Nephron (organoid): ENCODE results near the gene OBSCN.

ENCODE experiments used
- H3K27ac Mint-ChIP-seq, 3 experiments: 2 replicates each; pipeline ENCODE4 v1.8.0; 2020; ENCODE audit warnings: mixed read lengths in 3 of 3, mild to moderate bottlenecking in 2 of 3, moderate library complexity in 1 of 3
- H3K27me3 Mint-ChIP-seq: 2 replicates; pipeline ENCODE4 v1.8.0; 2021; ENCODE audit warnings: low read depth, mild to moderate bottlenecking, moderate library complexity, mixed read lengths
- H3K36me3 Mint-ChIP-seq: 2 replicates; pipeline ENCODE4 v1.8.0; 2020; ENCODE audit warnings: low read depth, mixed read lengths
- H3K4me1 Mint-ChIP-seq: 2 replicates; pipeline ENCODE4 v1.8.0; 2020; ENCODE audit warnings: mixed read lengths
- H3K4me3 Mint-ChIP-seq, 3 experiments: 2 replicates each; pipeline ENCODE4 v1.8.0; 2020; ENCODE audit warnings: mild to moderate bottlenecking in 3 of 3, mixed read lengths in 3 of 3, moderate library complexity in 2 of 3
- H3K9me3 Mint-ChIP-seq: 2 replicates; pipeline ENCODE4 v1.8.0; 2020; ENCODE audit warnings: mixed read lengths
- CTCF ChIP-seq, 3 experiments: fragments of 200-600 bp; sonication (generic); IDR thresholded peaks; one replicate each; pipeline ENCODE4 v1.5.0; 2021; ENCODE audit warnings: antibody characterized with exemption in 3 of 3; ENCODE audit not compliant: unreplicated experiment in 3 of 3

The OBSCN gene

DNA sequence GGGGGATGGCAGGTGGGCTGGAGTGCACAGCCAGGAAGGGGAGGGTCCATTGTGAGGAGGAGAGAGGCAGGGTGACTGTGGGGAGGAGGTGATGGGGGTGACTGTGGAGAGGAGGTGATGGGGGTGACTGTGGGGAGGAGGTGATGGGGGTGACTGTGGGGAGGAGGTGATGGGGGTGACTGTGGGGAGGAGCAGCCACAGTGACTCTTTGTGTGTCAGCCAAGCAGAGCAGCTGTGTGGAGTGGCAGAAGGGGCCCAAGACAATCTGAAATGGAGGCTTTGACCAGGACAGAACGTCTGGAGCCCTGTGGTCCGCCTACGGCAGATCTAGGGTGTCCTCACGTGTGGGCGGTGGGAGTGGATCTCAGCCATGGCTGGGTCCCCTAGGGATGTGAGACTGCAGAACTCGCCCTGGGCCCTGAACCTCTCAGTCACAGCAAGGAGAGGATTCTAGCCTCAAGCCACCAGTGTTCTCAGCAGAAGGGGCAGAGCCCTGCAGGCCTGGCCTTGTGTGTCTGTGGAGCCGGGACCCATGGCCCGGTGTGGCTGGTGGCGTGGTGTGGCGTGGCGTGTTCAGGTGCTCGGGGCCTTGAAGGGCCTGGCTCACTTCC lies 81.5 kb downstream of the OBSCN start:
- Mint-ChIP-seq H3K27ac (peak overlapping the region in 1 of 3 experiments; percentile 14), H3K27me3 (no peaks in the 10 kb centered on the region), H3K4me1 (no peaks in the 10 kb centered on the region), H3K9me3 (no peaks in the 10 kb centered on the region), H3K4me3 (no peak overlapping the region), H3K36me3 (peaks cover 47% of the 10 kb centered on the region)
- TF ChIP-seq CTCF (IDR thresholded peaks at IDR 0.05; ENCODE audit: unreplicated experiment in 3 of 3), result no peak

DNA sequence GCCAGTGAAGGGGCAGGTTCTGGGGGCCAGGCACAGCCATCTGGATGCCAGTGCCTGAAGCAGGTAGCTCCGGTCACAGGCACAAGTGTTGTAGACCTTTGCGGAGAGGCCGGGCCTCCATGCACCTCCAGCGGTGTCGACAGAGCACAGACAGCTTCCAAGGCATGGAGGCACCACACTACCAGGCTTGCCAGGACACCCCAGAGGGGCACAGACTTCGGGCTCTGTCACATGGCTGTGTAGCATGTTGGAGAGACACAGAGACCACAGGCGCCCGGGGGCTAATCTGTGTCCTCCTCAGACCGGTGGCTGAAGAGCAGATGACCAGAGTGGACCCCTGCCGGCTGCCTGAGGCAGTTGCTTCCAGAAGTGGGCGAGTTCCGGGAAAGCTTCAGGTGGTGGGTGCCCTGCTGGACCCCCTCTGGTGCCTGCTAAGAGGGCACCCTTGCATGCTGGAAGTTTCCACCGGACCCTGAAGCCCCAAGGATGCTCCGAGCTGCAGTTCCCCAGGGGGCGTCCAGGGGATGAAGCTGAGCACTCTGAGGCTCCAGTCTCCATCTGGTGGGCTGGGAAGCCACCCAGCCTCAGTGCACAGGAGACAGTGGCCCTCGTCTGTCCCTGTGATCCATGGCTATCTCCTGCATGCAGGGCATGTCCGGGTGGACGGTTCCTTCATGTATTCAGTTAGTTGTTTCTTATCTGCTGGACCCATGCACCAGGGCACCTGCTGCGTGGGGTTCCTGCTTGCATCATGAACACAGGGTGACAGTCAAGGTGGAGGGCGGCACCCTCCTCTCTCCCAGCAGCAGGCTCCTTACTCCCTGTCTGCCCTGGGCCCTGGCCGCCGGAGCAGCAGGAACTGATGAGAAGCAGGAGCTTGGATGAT lies 82.4 kb downstream of the OBSCN start:
- Mint-ChIP-seq H3K4me3 (no peak overlapping the region), H3K4me1 (no peaks in the 10 kb centered on the region), H3K27me3 (no peaks in the 10 kb centered on the region), H3K36me3 (peaks cover 49% of the 10 kb centered on the region), H3K9me3 (no peaks in the 10 kb centered on the region), H3K27ac (no peak overlapping the region)
- no peak for TF ChIP-seq CTCF (IDR thresholded peaks at IDR 0.05; ENCODE audit: unreplicated experiment in 3 of 3)

- no peaks in the 10 kb centered on the region for H3K27me3 Mint-ChIP-seq
- H3K9me3 Mint-ChIP-seq, result peaks cover 3% of the 10 kb centered on the region
- H3K36me3 Mint-ChIP-seq, result peaks cover 63% of the 10 kb centered on the region
- no peak for TF ChIP-seq CTCF (IDR thresholded peaks at IDR 0.05; ENCODE audit: unreplicated experiment in 3 of 3)
- H3K4me1 Mint-ChIP-seq, result no peaks in the 10 kb centered on the region
- H3K4me3 Mint-ChIP-seq, result no peak overlapping the region
- no peak overlapping the region for H3K27ac Mint-ChIP-seq
Measured at GRCh38 chr1:228291906-228292608, 84.2 kb downstream of the OBSCN start.

GRCh38 chr1:228292609-228292911 lies 84.7 kb downstream of the OBSCN start:
- no peak overlapping the region for H3K27ac Mint-ChIP-seq
- no peaks in the 10 kb centered on the region for H3K27me3 Mint-ChIP-seq
- TF ChIP-seq CTCF (IDR thresholded peaks at IDR 0.05; ENCODE audit: unreplicated experiment in 3 of 3), result no peak
- H3K4me1 Mint-ChIP-seq, result no peaks in the 10 kb centered on the region
- H3K4me3 Mint-ChIP-seq, result no peak overlapping the region
- peaks cover 68% of the 10 kb centered on the region for H3K36me3 Mint-ChIP-seq
- peaks cover 8% of the 10 kb centered on the region for H3K9me3 Mint-ChIP-seq

DNA sequence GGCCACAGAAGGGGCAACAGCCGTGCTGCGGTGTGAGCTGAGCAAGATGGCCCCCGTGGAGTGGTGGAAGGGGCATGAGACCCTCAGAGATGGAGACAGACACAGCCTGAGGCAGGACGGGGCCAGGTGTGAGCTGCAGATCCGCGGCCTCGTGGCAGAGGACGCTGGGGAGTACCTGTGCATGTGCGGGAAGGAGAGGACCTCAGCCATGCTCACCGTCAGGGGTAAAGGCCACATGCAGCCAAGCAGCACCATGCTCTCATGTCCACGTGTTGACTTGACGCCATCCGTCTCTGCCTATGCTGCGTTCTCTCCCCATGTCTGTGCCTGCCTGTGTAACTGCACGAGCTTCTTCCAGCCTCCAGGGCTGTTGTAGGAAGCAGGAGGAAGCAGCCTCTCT lies 85.5 kb downstream of the OBSCN start:
- H3K36me3 Mint-ChIP-seq, result peaks cover 75% of the 10 kb centered on the region

More for the DNA sequence above, 85.5 kb downstream of the OBSCN start:
- Mint-ChIP-seq H3K27ac (no peak overlapping the region), H3K27me3 (no peaks in the 10 kb centered on the region), H3K4me3 (no peak overlapping the region), H3K4me1 (no peaks in the 10 kb centered on the region), H3K9me3 (peaks cover 12% of the 10 kb centered on the region)
- no peak for TF ChIP-seq CTCF (IDR thresholded peaks at IDR 0.05; ENCODE audit: unreplicated experiment in 3 of 3)
